ENCODE data around the gene APOC1. TPM values are rescaled to one million over a fixed set of nuclear protein-coding genes. Genes with fewer than 3 reads are reported as not detected.

APOC1 gene
- total RNA-seq, 2 donors from 2014 or later, result 5.4 to 24.1 TPM

DNA sequence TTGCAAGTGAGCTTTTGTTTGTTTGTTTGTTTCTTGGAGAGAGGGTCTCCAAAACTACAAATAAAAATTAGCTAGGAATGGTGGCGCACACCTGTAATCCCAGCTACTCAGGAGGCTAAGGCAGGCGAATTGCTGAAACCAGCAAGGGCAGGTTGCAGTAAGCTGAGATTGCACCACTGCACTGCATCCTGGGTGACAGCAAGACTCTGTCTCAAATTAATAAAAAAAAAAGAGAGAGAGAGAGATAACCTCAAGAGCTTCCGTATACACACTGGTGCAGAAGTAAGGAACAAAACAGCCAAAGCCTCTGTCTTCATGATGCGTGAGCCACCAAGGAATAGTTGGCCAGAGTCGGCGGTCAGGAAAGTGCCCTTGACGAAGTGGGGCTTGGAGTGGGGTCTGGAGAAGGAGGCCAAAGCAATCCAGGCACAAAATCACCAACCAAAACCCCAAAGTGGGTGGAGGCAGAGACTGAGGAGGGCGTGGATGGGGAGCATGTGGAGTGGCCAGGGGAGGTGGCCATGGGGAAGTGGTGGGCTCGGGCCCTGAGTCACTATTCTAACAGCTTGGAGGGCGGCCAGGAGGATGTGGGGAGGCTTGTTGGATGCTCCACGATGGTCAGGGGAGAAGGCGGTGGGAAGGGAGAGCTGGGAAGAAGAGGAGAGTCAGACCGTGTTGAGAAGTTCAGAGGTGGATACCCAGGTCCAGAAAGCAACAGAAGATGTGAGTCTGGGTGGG is 44.5 kb upstream of the APOC1 start:
- DNase-seq, result peak in 1 of 4 donors; percentile 72
- intact Hi-C loops (cut with DNase I), result no loop called here
- Histone ChIP-seq H3K36me3 (replicated peaks in 1 of 2; ENCODE audit: insufficient read depth in 1 of 2, low read depth in 2 of 2) (peaks cover 13 to 14% of the 10 kb centered on the region in 2 donors), H3K9me3 (no peaks in the 10 kb centered on the region), H3K4me1 (no peaks in the 10 kb centered on the region), H3K4me3 (no peak overlapping the region), H3K27me3 (no peaks in the 10 kb centered on the region), H3K27ac (peak overlapping the region in 1 of 4 donors; percentile 63)
- no peak for ATAC-seq
- 65 to 85% methylated on average over 13 of the region's 13 CpGs for WGBS, 2 donors
- TF ChIP-seq, protein P1, sequence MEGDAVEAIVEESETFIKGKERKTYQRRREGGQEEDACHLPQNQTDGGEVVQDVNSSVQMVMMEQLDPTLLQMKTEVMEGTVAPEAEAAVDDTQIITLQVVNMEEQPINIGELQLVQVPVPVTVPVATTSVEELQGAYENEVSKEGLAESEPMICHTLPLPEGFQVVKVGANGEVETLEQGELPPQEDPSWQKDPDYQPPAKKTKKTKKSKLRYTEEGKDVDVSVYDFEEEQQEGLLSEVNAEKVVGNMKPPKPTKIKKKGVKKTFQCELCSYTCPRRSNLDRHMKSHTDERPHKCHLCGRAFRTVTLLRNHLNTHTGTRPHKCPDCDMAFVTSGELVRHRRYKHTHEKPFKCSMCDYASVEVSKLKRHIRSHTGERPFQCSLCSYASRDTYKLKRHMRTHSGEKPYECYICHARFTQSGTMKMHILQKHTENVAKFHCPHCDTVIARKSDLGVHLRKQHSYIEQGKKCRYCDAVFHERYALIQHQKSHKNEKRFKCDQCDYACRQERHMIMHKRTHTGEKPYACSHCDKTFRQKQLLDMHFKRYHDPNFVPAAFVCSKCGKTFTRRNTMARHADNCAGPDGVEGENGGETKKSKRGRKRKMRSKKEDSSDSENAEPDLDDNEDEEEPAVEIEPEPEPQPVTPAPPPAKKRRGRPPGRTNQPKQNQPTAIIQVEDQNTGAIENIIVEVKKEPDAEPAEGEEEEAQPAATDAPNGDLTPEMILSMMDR (IDR thresholded peaks at IDR 0.05), result no peak
- no peak for TF ChIP-seq POLR2A (IDR thresholded peaks at IDR 0.05)

DNA sequence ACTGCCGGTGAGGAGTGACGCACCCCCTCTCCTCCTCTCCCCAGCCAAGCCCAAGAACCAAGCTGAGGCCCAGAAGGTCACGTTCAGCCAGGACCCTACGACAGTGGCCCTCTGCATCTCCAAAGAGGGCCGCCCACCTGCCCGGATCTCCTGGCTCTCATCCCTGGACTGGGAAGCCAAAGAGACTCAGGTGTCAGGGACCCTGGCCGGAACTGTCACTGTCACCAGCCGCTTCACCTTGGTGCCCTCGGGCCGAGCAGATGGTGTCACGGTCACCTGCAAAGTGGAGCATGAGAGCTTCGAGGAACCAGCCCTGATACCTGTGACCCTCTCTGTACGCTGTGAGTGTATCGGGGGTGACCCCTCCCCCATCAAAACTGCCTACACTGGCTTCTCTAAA is 42.6 kb upstream of the APOC1 start:
- Histone ChIP-seq H3K4me3 (no peak overlapping the region), H3K27me3 (no peaks in the 10 kb centered on the region), H3K9me3 (no peaks in the 10 kb centered on the region), H3K27ac (no peak overlapping the region), H3K4me1 (peaks cover 13% of the 10 kb centered on the region), H3K36me3 (replicated peaks in 1 of 2; ENCODE audit: insufficient read depth in 1 of 2, low read depth in 2 of 2) (peaks cover 13 to 17% of the 10 kb centered on the region in 2 donors)
- DNase-seq (no peak), ATAC-seq (no peak)
- intact Hi-C loops (cut with DNase I), result no loop called here
- 89 to 91% methylated on average over 7 to 8 of the region's 14 CpGs for WGBS, 2 donors
- TF ChIP-seq, protein P1 (IDR thresholded peaks at IDR 0.05), result no peak
- TF ChIP-seq POLR2A (IDR thresholded peaks at IDR 0.05), result no peak

DNA sequence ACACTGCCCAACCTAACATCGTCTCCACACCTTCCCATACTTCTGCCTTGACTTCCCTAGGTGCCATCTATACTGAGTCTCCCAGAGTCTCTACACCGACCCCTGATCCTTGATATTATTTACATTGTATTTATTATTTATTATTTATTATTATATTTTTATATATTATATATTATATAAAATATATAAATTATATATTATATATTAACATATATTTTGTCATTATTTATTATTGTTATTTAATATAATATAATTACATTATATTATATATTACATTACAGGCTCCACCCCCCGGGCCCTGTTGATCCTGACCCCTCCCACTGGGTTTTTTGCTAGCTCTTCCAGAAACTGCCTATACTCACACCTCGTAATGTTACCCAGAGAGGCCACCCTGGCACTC is 41.7 kb upstream of the APOC1 start:
- no peak for ATAC-seq
- intact Hi-C loops (cut with DNase I), result no loop called here
- 84% methylated on average over 4 of the region's 4 CpGs for WGBS, 2 donors
- Histone ChIP-seq H3K9me3 (no peaks in the 10 kb centered on the region), H3K27ac (no peak overlapping the region), H3K4me1 (peaks cover 13% of the 10 kb centered on the region), H3K4me3 (no peak overlapping the region), H3K36me3 (replicated peaks in 1 of 2; ENCODE audit: insufficient read depth in 1 of 2, low read depth in 2 of 2) (peaks cover 13 to 17% of the 10 kb centered on the region in 2 donors), H3K27me3 (no peaks in the 10 kb centered on the region)
- no peak for TF ChIP-seq POLR2A (IDR thresholded peaks at IDR 0.05)
- TF ChIP-seq, protein P1 (IDR thresholded peaks at IDR 0.05), result no peak
- no peak for DNase-seq

DNA sequence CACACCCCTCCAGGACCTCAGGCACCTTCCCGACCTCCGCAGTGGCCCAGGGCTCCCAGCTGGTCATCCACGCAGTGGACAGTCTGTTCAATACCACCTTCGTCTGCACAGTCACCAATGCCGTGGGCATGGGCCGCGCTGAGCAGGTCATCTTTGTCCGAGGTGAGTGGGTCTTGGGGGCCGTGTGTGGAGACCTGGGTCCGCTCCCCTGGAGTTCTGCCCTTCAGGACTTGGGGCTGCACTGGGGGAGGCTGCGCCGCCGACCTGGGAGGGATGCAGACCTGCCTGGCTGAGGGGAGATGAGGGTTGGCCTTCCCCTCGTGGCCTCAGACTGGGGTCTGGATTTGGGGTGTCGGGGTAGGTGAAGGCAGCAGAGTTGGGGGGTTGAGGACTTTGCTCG is 40.1 kb upstream of the APOC1 start:
- no peak for TF ChIP-seq POLR2A (IDR thresholded peaks at IDR 0.05)
- TF ChIP-seq, protein P1 (IDR thresholded peaks at IDR 0.05), result no peak
- DNase-seq (no peak), ATAC-seq (no peak)
- Histone ChIP-seq H3K9me3 (no peaks in the 10 kb centered on the region), H3K4me1 (peaks cover 13% of the 10 kb centered on the region), H3K27me3 (no peaks in the 10 kb centered on the region), H3K27ac (no peak overlapping the region), H3K36me3 (replicated peaks in 1 of 2; ENCODE audit: insufficient read depth in 1 of 2, low read depth in 2 of 2) (peaks cover 13 to 17% of the 10 kb centered on the region in 2 donors), H3K4me3 (no peak overlapping the region)
- WGBS, 2 donors, result 88 to 93% methylated on average over 7 to 9 of the region's 16 CpGs
- intact Hi-C loops (cut with DNase I), result no loop called here

Data from body of pancreas (tissue), 4 donors.